ENCODE results near the gene TMEM116. TPM values are rescaled to one million over a fixed set of nuclear protein-coding genes. Genes with fewer than 3 reads are reported as not detected.

TMEM116 gene
- total and polyA plus RNA-seq, 9 donors = 9.8 to 14.4 (median 12.5) TPM

GRCh38 chr12:111907740-111908139 is 105.2 kb downstream of the TMEM116 start:
- no peak for DNase-seq
- H3K36me3 ChIP-seq (ENCODE audit: control insufficient read depth, insufficient read depth, low read length) = peaks cover 15% of the 10 kb centered on the region
- H3K4me3 ChIP-seq (ENCODE audit: low read length) = no peak overlapping the region
- H3K27me3 ChIP-seq (ENCODE audit: control insufficient read depth, insufficient read depth, low read length) = no peaks in the 10 kb centered on the region
- WGBS (ENCODE audit: insufficient coverage) = no CpG with 5 or more reads among the region's 1 CpG
- H3K9me3 ChIP-seq (replicated peaks; ENCODE audit: control insufficient read depth, low read depth, low read length) = peaks cover 10% of the 10 kb centered on the region
- no peaks in the 10 kb centered on the region for H3K4me1 ChIP-seq (ENCODE audit: control insufficient read depth, insufficient read depth, low read length)
- no peak overlapping the region for H3K27ac ChIP-seq (ENCODE audit: low read length)

- Histone ChIP-seq H3K27ac (ENCODE audit: low read length) (no peak overlapping the region), H3K9me3 (replicated peaks; ENCODE audit: control insufficient read depth, low read depth, low read length) (peaks cover 10% of the 10 kb centered on the region), H3K4me1 (ENCODE audit: control insufficient read depth, insufficient read depth, low read length) (no peaks in the 10 kb centered on the region), H3K27me3 (ENCODE audit: control insufficient read depth, insufficient read depth, low read length) (no peaks in the 10 kb centered on the region), H3K36me3 (ENCODE audit: control insufficient read depth, insufficient read depth, low read length) (peaks cover 16% of the 10 kb centered on the region), H3K4me3 (ENCODE audit: low read length) (no peak overlapping the region)
- no peak for DNase-seq
- 87% methylated on average over 3 of the region's 3 CpGs for WGBS (ENCODE audit: insufficient coverage)
Observed at GRCh38 chr12:111905502-111905901, 107.5 kb downstream of the TMEM116 start.

GRCh38 chr12:111904446-111904975 is 108.5 kb downstream of the TMEM116 start:
- Histone ChIP-seq H3K4me1 (ENCODE audit: control insufficient read depth, insufficient read depth, low read length) (no peaks in the 10 kb centered on the region), H3K9me3 (replicated peaks; ENCODE audit: control insufficient read depth, low read depth, low read length) (peaks cover 9% of the 10 kb centered on the region), H3K4me3 (ENCODE audit: low read length) (no peak overlapping the region), H3K27ac (ENCODE audit: low read length) (no peak overlapping the region), H3K36me3 (ENCODE audit: control insufficient read depth, insufficient read depth, low read length) (peaks cover 22% of the 10 kb centered on the region), H3K27me3 (ENCODE audit: control insufficient read depth, insufficient read depth, low read length) (no peaks in the 10 kb centered on the region)
- no peak for DNase-seq

GRCh38 chr12:111901182-111901581 is 111.8 kb downstream of the TMEM116 start:
- Histone ChIP-seq H3K4me1 (ENCODE audit: control insufficient read depth, insufficient read depth, low read length) (no peaks in the 10 kb centered on the region), H3K36me3 (ENCODE audit: control insufficient read depth, insufficient read depth, low read length) (peaks cover 28% of the 10 kb centered on the region), H3K27ac (ENCODE audit: low read length) (no peak overlapping the region), H3K27me3 (ENCODE audit: control insufficient read depth, insufficient read depth, low read length) (no peaks in the 10 kb centered on the region), H3K4me3 (ENCODE audit: low read length) (no peak overlapping the region), H3K9me3 (replicated peaks; ENCODE audit: control insufficient read depth, low read depth, low read length) (no peaks in the 10 kb centered on the region)
- WGBS (ENCODE audit: insufficient coverage) = 68% methylated on average over 2 of the region's 4 CpGs
- DNase-seq = no peak

GRCh38 chr12:111894556-111894955 is 118.4 kb downstream of the TMEM116 start:
- H3K27ac ChIP-seq (ENCODE audit: low read length) = no peak overlapping the region
- no peaks in the 10 kb centered on the region for H3K27me3 ChIP-seq (ENCODE audit: control insufficient read depth, insufficient read depth, low read length)
- no CpG with 5 or more reads among the region's 5 CpGs for WGBS (ENCODE audit: insufficient coverage)
- no peaks in the 10 kb centered on the region for H3K9me3 ChIP-seq (replicated peaks; ENCODE audit: control insufficient read depth, low read depth, low read length)
- no peak for DNase-seq
- no peaks in the 10 kb centered on the region for H3K4me1 ChIP-seq (ENCODE audit: control insufficient read depth, insufficient read depth, low read length)
- H3K36me3 ChIP-seq (ENCODE audit: control insufficient read depth, insufficient read depth, low read length) = peaks cover 48% of the 10 kb centered on the region
- H3K4me3 ChIP-seq (ENCODE audit: low read length) = no peak overlapping the region

- Histone ChIP-seq H3K27ac (ENCODE audit: low read length) (no peak overlapping the region), H3K4me1 (ENCODE audit: control insufficient read depth, insufficient read depth, low read length) (no peaks in the 10 kb centered on the region), H3K27me3 (ENCODE audit: control insufficient read depth, insufficient read depth, low read length) (no peaks in the 10 kb centered on the region), H3K4me3 (ENCODE audit: low read length) (no peak overlapping the region), H3K36me3 (ENCODE audit: control insufficient read depth, insufficient read depth, low read length) (peaks cover 55% of the 10 kb centered on the region), H3K9me3 (replicated peaks; ENCODE audit: control insufficient read depth, low read depth, low read length) (no peaks in the 10 kb centered on the region)
- DNase-seq = no peak
- no CpG with 5 or more reads among the region's 2 CpGs for WGBS (ENCODE audit: insufficient coverage)
Observed at GRCh38 chr12:111893287-111893686, 119.7 kb downstream of the TMEM116 start.

- Histone ChIP-seq H3K4me1 (ENCODE audit: control insufficient read depth, insufficient read depth, low read length) (no peaks in the 10 kb centered on the region), H3K9me3 (replicated peaks; ENCODE audit: control insufficient read depth, low read depth, low read length) (no peaks in the 10 kb centered on the region), H3K4me3 (ENCODE audit: low read length) (no peak overlapping the region), H3K27me3 (ENCODE audit: control insufficient read depth, insufficient read depth, low read length) (no peaks in the 10 kb centered on the region), H3K27ac (ENCODE audit: low read length) (no peak overlapping the region), H3K36me3 (ENCODE audit: control insufficient read depth, insufficient read depth, low read length) (peaks cover 88% of the 10 kb centered on the region)
- WGBS (ENCODE audit: insufficient coverage) = 90% methylated on average over 5 of the region's 11 CpGs
- peak; percentile 39 for DNase-seq
Observed at GRCh38 chr12:111887926-111888745, 124.8 kb downstream of the TMEM116 start.

- Histone ChIP-seq H3K36me3 (ENCODE audit: control insufficient read depth, insufficient read depth, low read length) (peaks cover 94% of the 10 kb centered on the region), H3K4me1 (ENCODE audit: control insufficient read depth, insufficient read depth, low read length) (no peaks in the 10 kb centered on the region), H3K9me3 (replicated peaks; ENCODE audit: control insufficient read depth, low read depth, low read length) (no peaks in the 10 kb centered on the region), H3K27me3 (ENCODE audit: control insufficient read depth, insufficient read depth, low read length) (no peaks in the 10 kb centered on the region), H3K27ac (ENCODE audit: low read length) (no peak overlapping the region), H3K4me3 (ENCODE audit: low read length) (no peak overlapping the region)
- DNase-seq = peak; percentile 17
- WGBS (ENCODE audit: insufficient coverage) = 91% methylated on average over 6 of the region's 7 CpGs
Observed at GRCh38 chr12:111886662-111887545, 126.1 kb downstream of the TMEM116 start.

GRCh38 chr12:111881716-111882115 is 131.2 kb downstream of the TMEM116 start:
- no CpG with 5 or more reads among the region's 1 CpG for WGBS (ENCODE audit: insufficient coverage)
- H3K27me3 ChIP-seq (ENCODE audit: control insufficient read depth, insufficient read depth, low read length) = no peaks in the 10 kb centered on the region
- H3K4me3 ChIP-seq (ENCODE audit: low read length) = no peak overlapping the region
- H3K27ac ChIP-seq (ENCODE audit: low read length) = no peak overlapping the region
- no peaks in the 10 kb centered on the region for H3K9me3 ChIP-seq (replicated peaks; ENCODE audit: control insufficient read depth, low read depth, low read length)
- no peak for DNase-seq
- peaks cover 71% of the 10 kb centered on the region for H3K36me3 ChIP-seq (ENCODE audit: control insufficient read depth, insufficient read depth, low read length)
- no peaks in the 10 kb centered on the region for H3K4me1 ChIP-seq (ENCODE audit: control insufficient read depth, insufficient read depth, low read length)
